H1 (cell line): Measurements from ENCODE around the gene DIDO1. TPM values are rescaled to one million over a fixed set of nuclear protein-coding genes. Genes with fewer than 3 reads are reported as not detected.

Experiments
- CTCF ChIA-PET: fragments of 300-600 bp; sonication (Branson Sonifier 250); formaldehyde crosslinking; loops from one replicate; lab custom pipeline; 2021; ENCODE audit not compliant: partially characterized antibody; lab: Charles Lee
- POLR2A ChIA-PET: fragments of 300-600 bp; sonication (Branson Sonifier 250); formaldehyde crosslinking; loops from one replicate; lab custom pipeline; 2021; ENCODE audit warnings: inconsistent platforms; ENCODE audit not compliant: partially characterized antibody; lab: Charles Lee
- DNase-seq, 2 experiments: peaks; one replicate each; pipeline versions ENCODE4 v3.0.0 to v3.0.0-alpha.2; 2010 to 2022; ENCODE audit warnings: low spot score in 2 of 2, low read depth in 1 of 2, mixed read lengths in 1 of 2
- FAIRE-seq: peaks from 2 replicates; lab custom pipeline; 2011; peaks lifted over from hg19 to GRCh38; lab: Jason Lieb, UNC
- H2AFZ ChIP-seq: 2 replicates; pipeline ENCODE4 v1.8.1; 2012; ENCODE audit warnings: low read length, inconsistent platforms
- H2AK5ac ChIP-seq: 2 replicates; pipeline ENCODE4 v1.6.1; 2013; ENCODE audit warnings: low read depth, low read length
- H2BK120ac ChIP-seq: replicated peaks from 2 replicates; pipeline ENCODE3; 2013; ENCODE audit warnings: low read depth, low read length, inconsistent platforms
- H2BK12ac ChIP-seq: 2 replicates; pipeline ENCODE4 v1.6.1; 2013; ENCODE audit warnings: low read depth, low read length
- H2BK15ac ChIP-seq: 2 replicates; pipeline ENCODE4 v1.6.1; 2013; ENCODE audit warnings: low read length
- H2BK20ac ChIP-seq: 2 replicates; pipeline ENCODE4 v1.6.1; 2013; ENCODE audit warnings: low read length
- H2BK5ac ChIP-seq: 2 replicates; pipeline ENCODE4 v1.6.1; 2013; ENCODE audit warnings: low read depth, low read length
- H3K14ac ChIP-seq: 2 replicates; pipeline ENCODE4 v1.6.1; 2013; ENCODE audit warnings: inconsistent platforms; ENCODE audit not compliant: insufficient read length
- H3K18ac ChIP-seq: 2 replicates; pipeline ENCODE4 v1.6.1; 2013; ENCODE audit warnings: low read length; ENCODE audit errors: extremely low read depth
- H3K23ac ChIP-seq: 2 replicates; pipeline ENCODE4 v1.6.1; 2013; ENCODE audit warnings: inconsistent platforms; ENCODE audit not compliant: insufficient read length
- H3K23me2 ChIP-seq: 2 replicates; pipeline ENCODE4 v1.6.1; 2013; ENCODE audit warnings: low read depth, low read length
- H3K27ac ChIP-seq: 2 replicates; pipeline ENCODE4 v1.6.1; 2011; ENCODE audit warnings: low read depth, low read length, inconsistent platforms
- H3K27me3 ChIP-seq, 4 experiments: replicated peaks in 1 of 4; 1 replicate in 1 of 4; 2 replicates in 3 of 4; pipeline versions ENCODE4 v1.6.1 to v1.8.1; 2011 to 2013; ENCODE audit warnings: low read length in 3 of 4, mild to moderate bottlenecking in 3 of 4, inconsistent platforms in 2 of 4, mixed read lengths in 2 of 4, moderate library complexity in 1 of 4; ENCODE audit not compliant: control insufficient read depth in 3 of 4, insufficient read depth in 3 of 4; ENCODE audit errors: extremely low read depth in 1 of 4
- H3K36me3 ChIP-seq, 4 experiments: 2 replicates each; pipeline versions ENCODE4 v1.6.1 to v1.8.1; 2011 to 2013; ENCODE audit warnings: mild to moderate bottlenecking in 4 of 4, low read length in 3 of 4, moderate library complexity in 2 of 4, control low read depth in 1 of 4, inconsistent platforms in 1 of 4; ENCODE audit not compliant: insufficient read depth in 4 of 4, control insufficient read depth in 2 of 4
- H3K4ac ChIP-seq: replicated peaks from 2 replicates; pipeline ENCODE3; 2013; ENCODE audit warnings: low read length, low read depth, mixed read lengths, inconsistent platforms; ENCODE audit not compliant: insufficient read length
- H3K4me1 ChIP-seq, 4 experiments: replicated peaks in 1 of 4; 1 replicate in 1 of 4; 2 replicates in 3 of 4; pipeline versions ENCODE4 v1.6.1 to v1.8.1; 2011 to 2013; ENCODE audit warnings: low read length in 3 of 4, inconsistent platforms in 2 of 4, mixed read lengths in 1 of 4; ENCODE audit not compliant: insufficient read depth in 4 of 4, control insufficient read depth in 3 of 4
- H3K4me2 ChIP-seq, 2 experiments: 2 replicates each; pipeline versions ENCODE4 v1.6.1 to v1.8.1; 2011 to 2013; ENCODE audit warnings: low read depth in 2 of 2, low read length in 2 of 2, control low read depth in 1 of 2, inconsistent platforms in 1 of 2, mild to moderate bottlenecking in 1 of 2; ENCODE audit not compliant: insufficient read depth in 1 of 2
- H3K4me3 ChIP-seq, 4 experiments: fragments of 200-600, 300-600 bp in 1 of 4; sonication (generic), shearing (Covaris generic), sonication (Bioruptor Twin) in 1 of 4; 2 replicates each; pipeline versions ENCODE4 v1.5.1 to v1.8.1; 2011 to 2016; ENCODE audit warnings: low read length in 4 of 4, low read depth in 3 of 4, control low read depth in 2 of 4, inconsistent platforms in 2 of 4, mild to moderate bottlenecking in 2 of 4, mixed read lengths in 1 of 4, moderate library complexity in 1 of 4; ENCODE audit not compliant: insufficient read depth in 2 of 4; ENCODE audit errors: extremely low read depth in 1 of 4
- H3K56ac ChIP-seq: replicated peaks from 2 replicates; pipeline ENCODE3; 2013; ENCODE audit warnings: low read depth, mild to moderate bottlenecking, mixed read lengths, low read length, inconsistent platforms; ENCODE audit not compliant: insufficient read length
- H3K79me1 ChIP-seq: 2 replicates; pipeline ENCODE4 v1.6.1; 2013; ENCODE audit warnings: low read depth, low read length, control low read depth
- H3K79me2 ChIP-seq, 2 experiments: 2 replicates each; pipeline versions ENCODE4 v1.6.1 to v1.8.1; 2012 to 2013; ENCODE audit warnings: low read length in 2 of 2, mild to moderate bottlenecking in 2 of 2, inconsistent platforms in 1 of 2; ENCODE audit not compliant: insufficient read depth in 2 of 2, control insufficient read depth in 1 of 2
- H3K9ac ChIP-seq, 4 experiments: replicated peaks in 1 of 4; 1 replicate in 1 of 4; 2 replicates in 3 of 4; pipeline versions ENCODE4 v1.6.1 to v1.8.1; 2011 to 2013; ENCODE audit warnings: low read depth in 3 of 4, low read length in 3 of 4, control low read depth in 2 of 4, mild to moderate bottlenecking in 2 of 4, moderate library complexity in 2 of 4, inconsistent platforms in 1 of 4; ENCODE audit errors: extremely low read depth in 1 of 4
- H3K9me3 ChIP-seq, 2 experiments: 2 replicates each; pipeline versions ENCODE4 v1.6.1 to v1.8.1; 2012 to 2013; ENCODE audit warnings: mild to moderate bottlenecking in 2 of 2, moderate library complexity in 2 of 2, control low read depth in 1 of 2, inconsistent platforms in 1 of 2, low read depth in 1 of 2, low read length in 1 of 2, mixed read lengths in 1 of 2; ENCODE audit not compliant: insufficient read depth in 2 of 2
- H4K20me1 ChIP-seq, 2 experiments: replicated peaks in 1 of 2; 2 replicates each; pipeline versions ENCODE3 to v1.8.1; 2011 to 2013; ENCODE audit warnings: inconsistent platforms in 2 of 2, low read length in 2 of 2, mild to moderate bottlenecking in 1 of 2; ENCODE audit not compliant: insufficient read depth in 2 of 2, control insufficient read depth in 1 of 2
- H4K5ac ChIP-seq: 2 replicates; pipeline ENCODE4 v1.6.1; 2013; ENCODE audit warnings: low read length, low read depth, mixed read lengths, inconsistent platforms; ENCODE audit not compliant: insufficient read length
- H4K8ac ChIP-seq: 2 replicates; pipeline ENCODE4 v1.8.0; 2013; ENCODE audit warnings: mild to moderate bottlenecking, moderate library complexity, low read length, inconsistent platforms; ENCODE audit not compliant: insufficient read depth; ENCODE audit errors: extremely low read depth
- H4K91ac ChIP-seq: replicated peaks from 2 replicates; pipeline ENCODE3; 2013; ENCODE audit warnings: low read length, mixed read lengths, inconsistent platforms; ENCODE audit not compliant: insufficient read length
- CBX8 ChIP-seq: fragments of 300-800, 300-1000 bp; sonication (generic); IDR thresholded peaks from 2 replicates; pipeline ENCODE4 v1.7.1; 2016; ENCODE audit warnings: low read depth, low read length, borderline replicate concordance
- CEBPB ChIP-seq: IDR thresholded peaks from 2 replicates; pipeline ENCODE4 v1.6.1; 2012; ENCODE audit warnings: low read depth, low read length
- CTBP2 ChIP-seq: IDR thresholded peaks from 2 replicates; pipeline ENCODE4 v1.7.0; 2011; ENCODE audit warnings: borderline replicate concordance, mild to moderate bottlenecking, moderate library complexity, mixed read lengths, low read length; ENCODE audit not compliant: insufficient read depth, insufficient read length
- HDAC6 ChIP-seq: IDR thresholded peaks from one replicate; pipeline ENCODE4 v1.7.1; 2012; ENCODE audit warnings: low read depth, mild to moderate bottlenecking, inconsistent platforms, low read length, moderate library complexity
- MAFK ChIP-seq: IDR thresholded peaks from 2 replicates; pipeline ENCODE4 v1.6.1; 2012; ENCODE audit warnings: low read depth, mild to moderate bottlenecking, improper control_type of control experiment, low read length
- RXRA ChIP-seq: IDR thresholded peaks from 2 replicates; pipeline ENCODE4 v1.6.1; 2011; ENCODE audit warnings: low read depth, mild to moderate bottlenecking, low read length, moderate library complexity; ENCODE audit not compliant: insufficient read depth
- TAF7 ChIP-seq: optimal IDR thresholded peaks from 2 replicates; pipeline ENCODE3; 2011; ENCODE audit warnings: low read depth, mild to moderate bottlenecking, inconsistent platforms, low read length, moderate library complexity, borderline replicate concordance
- TEAD4 ChIP-seq: IDR thresholded peaks from 2 replicates; pipeline ENCODE4 v1.6.1; 2012; ENCODE audit warnings: low read depth, low read length, inconsistent platforms, mixed read lengths
- WGBS, 2 experiments: shearing (Covaris generic) in 1 of 2; methylation state at CpG; one replicate each; pipeline versions ENCODE4 v1.1.6 to v1.1.7; 2013 to 2015; ENCODE audit warnings: low lambda C conversion rate in 2 of 2, mixed read lengths in 2 of 2, inconsistent platforms in 1 of 2, low coverage in 1 of 2, missing lambda C conversion rate in 1 of 2; ENCODE audit not compliant: insufficient replicate concordance in 2 of 2, insufficient coverage in 1 of 2, insufficient read length in 1 of 2; ENCODE audit errors: extremely low coverage in 1 of 2, missing lambda C conversion rate in 1 of 2; 5-methylcytosine and 5-hydroxymethylcytosine counted together
- polyA plus RNA-seq, 7 experiments: library from polyadenylated mRNA; depleted of rRNA in 3 of 7; stranded (reverse) in 5 of 7; unstranded in 2 of 7; fragments of >200 nt in 5 of 7; fragments of 200-250 nt in 2 of 7; gene quantifications; 1 replicate in 5 of 7; 2 replicates in 1 of 7; 4 replicates in 1 of 7; pipeline versions ENCODE4 v1.2.1 to v1.2.3, GENCODE V29; 2011 to 2013; ENCODE audit warnings: missing spikeins in 2 of 7, mixed read lengths in 2 of 7
- total RNA-seq: library from RNA; stranded (reverse); fragmentation: NEBNext Ultra II Directional; extraction: Animal tissue kit (Norgen Biotek cat#: 25700); gene quantifications from 2 replicates; pipeline ENCODE4 v1.2.1, GENCODE V29; 2021
- TF ChIP-seq, protein P1 (sequence below): IDR thresholded peaks from 2 replicates; pipeline ENCODE4 v1.6.1; 2012; ENCODE audit warnings: low read length, inconsistent platforms

Gene DIDO1
- total and polyA plus RNA-seq, 2 of the 8 experiments (the other 6 are each of a cell fraction or from before 2014, with no cell fraction given), result 53.6 to 82.8 TPM

DNA sequence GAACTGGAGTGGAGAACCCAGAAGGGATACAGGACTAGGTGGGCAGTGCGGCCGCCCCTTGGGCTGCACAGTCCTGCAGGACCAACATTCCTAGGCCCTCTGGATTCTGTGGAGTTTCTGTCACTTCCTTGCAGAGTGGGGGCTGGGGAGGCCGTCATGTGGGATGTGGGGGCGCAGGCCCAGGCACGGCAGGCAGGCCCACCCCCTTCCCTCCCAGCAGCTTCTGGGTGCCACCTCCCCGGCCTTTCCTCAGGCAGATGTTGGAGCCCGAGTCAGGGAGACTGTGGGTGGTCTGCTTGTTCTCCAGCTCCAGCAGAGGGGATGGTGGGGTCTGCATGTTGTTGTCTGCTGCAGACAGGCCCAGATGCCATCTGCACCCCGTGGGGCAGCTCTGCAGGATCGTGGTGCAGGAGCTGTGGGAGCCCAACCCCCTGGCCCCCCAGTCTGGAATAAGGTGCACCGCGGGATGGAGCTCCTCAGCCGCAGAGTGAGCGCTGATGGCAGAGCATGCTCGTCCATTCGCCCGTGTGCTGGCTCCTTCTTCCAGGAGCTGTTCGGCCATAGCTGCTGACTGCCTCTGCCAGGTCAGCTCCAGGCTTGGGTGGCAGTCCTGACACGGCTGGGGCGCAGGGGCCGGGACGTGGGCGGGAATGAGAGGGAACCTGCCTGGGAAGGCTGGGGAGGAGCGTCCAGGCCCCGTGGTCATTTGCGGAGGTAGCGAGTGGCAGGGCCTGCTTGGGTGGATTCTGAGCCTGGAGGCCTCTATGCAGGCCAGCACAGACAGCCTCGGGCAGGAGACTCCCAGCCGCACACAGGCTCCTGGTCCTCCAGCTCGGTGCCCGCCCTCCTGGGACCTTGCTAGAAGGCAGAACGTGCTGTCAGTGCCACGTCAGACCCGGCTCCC, 44.3 kb upstream of the DIDO1 start:
- Histone ChIP-seq H3K23me2 (peaks cover 13% of the 10 kb centered on the region; the same call in 1 of the 2 replicates), H3K56ac (no peak overlapping the region), H3K27me3 (peaks cover 8 to 34% (median 23%) of the 10 kb centered on the region in 4 experiments), H2AK5ac (peak overlapping the region; percentile 53; the same call in 1 of the 2 replicates), H3K4me3 (no peak overlapping the region), H4K8ac (peak overlapping the region; percentile 57), H3K9me3 (no peaks in the 10 kb centered on the region), H3K14ac (no peak overlapping the region), H3K79me2 (no peaks in the 10 kb centered on the region), H3K23ac (no peak overlapping the region), H3K79me1 (no peaks in the 10 kb centered on the region), H3K4me1 (peaks cover 2 to 20% (median 11%) of the 10 kb centered on the region in 4 experiments), H2BK5ac (peak overlapping the region; percentile 60; the same call in 1 of the 2 replicates), H3K9ac (no peak overlapping the region), H3K4me2 (no peak overlapping the region), H2BK12ac (peak overlapping the region; percentile 23; the same call in 1 of the 2 replicates), H3K18ac (peak overlapping the region; percentile 19), H3K36me3 (no peaks in the 10 kb centered on the region; a peak in 1 of 8 replicates), H3K4ac (peak overlapping the region; percentile 85), H2AFZ (no peak overlapping the region), H2BK15ac (0 out of 2 replicates have a peak overlapping the region, but pooled peaks have one; percentile 72), H4K5ac (no peak overlapping the region), H2BK120ac (no peak overlapping the region), H3K27ac (no peak overlapping the region), H4K91ac (peak overlapping the region; percentile 65), H4K20me1 (peaks cover 0 to 8% of the 10 kb centered on the region in 2 experiments), H2BK20ac (no peak overlapping the region)
- ChIA-PET CTCF (interaction anchor here (0.7 to 8.1 kb wide), 19 partner anchors 10 to 179 kb away, joined by 3 to 53 read pairs (median 4); partner anchors contain the start of gene BHLHE23), POLR2A (interaction anchor here (0.6 to 3.4 kb wide), 9 partner anchors 10 to 86 kb away, joined by 3 to 13 read pairs (median 3); partner anchors contain the start of gene BHLHE23)
- FAIRE-seq (no peak), DNase-seq (no peak)
- WGBS, 2 experiments, result 70% methylated on average over 30 of the region's 33 CpGs; no CpG with 5 or more reads in 1 of the 2 experiments
- TF ChIP-seq, protein P1, sequence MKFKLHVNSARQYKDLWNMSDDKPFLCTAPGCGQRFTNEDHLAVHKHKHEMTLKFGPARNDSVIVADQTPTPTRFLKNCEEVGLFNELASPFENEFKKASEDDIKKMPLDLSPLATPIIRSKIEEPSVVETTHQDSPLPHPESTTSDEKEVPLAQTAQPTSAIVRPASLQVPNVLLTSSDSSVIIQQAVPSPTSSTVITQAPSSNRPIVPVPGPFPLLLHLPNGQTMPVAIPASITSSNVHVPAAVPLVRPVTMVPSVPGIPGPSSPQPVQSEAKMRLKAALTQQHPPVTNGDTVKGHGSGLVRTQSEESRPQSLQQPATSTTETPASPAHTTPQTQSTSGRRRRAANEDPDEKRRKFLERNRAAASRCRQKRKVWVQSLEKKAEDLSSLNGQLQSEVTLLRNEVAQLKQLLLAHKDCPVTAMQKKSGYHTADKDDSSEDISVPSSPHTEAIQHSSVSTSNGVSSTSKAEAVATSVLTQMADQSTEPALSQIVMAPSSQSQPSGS, result no peak
- TF ChIP-seq CBX8 (no peak), CEBPB (no peak), MAFK (no peak), HDAC6 (no peak), CTBP2 (no peak), TEAD4 (no peak), TAF7 (no peak), RXRA (no peak)
